Measurements from ENCODE around the gene ALDH1L1.

DNA sequence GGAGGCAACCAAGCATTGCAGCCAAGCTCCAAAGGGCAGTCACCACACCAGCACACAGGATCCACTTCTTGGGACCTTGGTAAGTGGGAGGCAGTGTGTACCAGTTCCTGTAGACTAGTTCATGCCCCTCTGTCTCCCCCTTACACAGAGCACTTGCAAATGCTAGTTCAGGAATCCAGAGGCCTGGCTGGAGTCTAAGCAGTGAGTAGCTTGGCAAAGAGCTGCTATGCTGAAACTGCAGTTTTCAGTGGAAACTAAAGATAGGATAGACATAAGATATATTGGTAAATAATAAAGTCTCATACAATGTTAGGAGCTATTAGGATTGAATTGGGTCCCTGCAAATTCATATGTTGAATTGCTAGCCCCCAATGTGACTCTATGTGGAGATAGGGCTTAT is 82.6 kb downstream of the ALDH1L1 start:
- TF ChIP-seq, protein P1, sequence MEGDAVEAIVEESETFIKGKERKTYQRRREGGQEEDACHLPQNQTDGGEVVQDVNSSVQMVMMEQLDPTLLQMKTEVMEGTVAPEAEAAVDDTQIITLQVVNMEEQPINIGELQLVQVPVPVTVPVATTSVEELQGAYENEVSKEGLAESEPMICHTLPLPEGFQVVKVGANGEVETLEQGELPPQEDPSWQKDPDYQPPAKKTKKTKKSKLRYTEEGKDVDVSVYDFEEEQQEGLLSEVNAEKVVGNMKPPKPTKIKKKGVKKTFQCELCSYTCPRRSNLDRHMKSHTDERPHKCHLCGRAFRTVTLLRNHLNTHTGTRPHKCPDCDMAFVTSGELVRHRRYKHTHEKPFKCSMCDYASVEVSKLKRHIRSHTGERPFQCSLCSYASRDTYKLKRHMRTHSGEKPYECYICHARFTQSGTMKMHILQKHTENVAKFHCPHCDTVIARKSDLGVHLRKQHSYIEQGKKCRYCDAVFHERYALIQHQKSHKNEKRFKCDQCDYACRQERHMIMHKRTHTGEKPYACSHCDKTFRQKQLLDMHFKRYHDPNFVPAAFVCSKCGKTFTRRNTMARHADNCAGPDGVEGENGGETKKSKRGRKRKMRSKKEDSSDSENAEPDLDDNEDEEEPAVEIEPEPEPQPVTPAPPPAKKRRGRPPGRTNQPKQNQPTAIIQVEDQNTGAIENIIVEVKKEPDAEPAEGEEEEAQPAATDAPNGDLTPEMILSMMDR (IDR thresholded peaks at IDR 0.05) = no peak
- TF ChIP-seq TCF7L2 (IDR thresholded peaks at IDR 0.05; ENCODE audit: low read depth, low read length) (no peak), POLR2AphosphoS5 (IDR thresholded peaks at IDR 0.05; ENCODE audit: low read depth, low read length) (no peak)
